ENCODE measurements around the gene MZT2B. TPM values are rescaled to one million over a fixed set of nuclear protein-coding genes. Genes with fewer than 3 reads are reported as not detected.
"Not testable (repeated sequence)": the region's sequence is repeated elsewhere in the genome, so short reads cannot be mapped to it uniquely, and the experiment has no call there.

MZT2B gene
- polyA plus RNA-seq, 3 donors, result 28.8 to 66.8 (median 64.9) TPM

- H3K36me3 ChIP-seq (replicated peaks in 1 of 2; ENCODE audit: control insufficient read depth in 1 of 2, insufficient read depth in 2 of 2, low read length in 2 of 2); H3K79me2 ChIP-seq (ENCODE audit: insufficient read depth, low read length); H3K27ac ChIP-seq (ENCODE audit: low read depth in 1 of 2, low read length in 2 of 2); H3K4me3 ChIP-seq (replicated peaks in 1 of 3; ENCODE audit: low read depth in 2 of 3, low read length in 3 of 3); H3K27ac Mint-ChIP-seq; intact Hi-C loops (cut with micrococcal nuclease); H3K4me1 ChIP-seq (ENCODE audit: control insufficient read depth in 1 of 2, insufficient read depth in 2 of 2, low read length in 2 of 2); H3K9ac ChIP-seq (ENCODE audit: insufficient read depth, low read length, poor library complexity, severe bottlenecking); H3K9me3 ChIP-seq (replicated peaks in 1 of 2; ENCODE audit: control insufficient read depth in 1 of 2, insufficient read depth in 1 of 2, low read length in 2 of 2); H3K4me2 ChIP-seq (replicated peaks; ENCODE audit: extremely low read depth, low read length, poor library complexity, severe bottlenecking); H2AFZ ChIP-seq (ENCODE audit: insufficient read depth, low read depth, low read length, poor library complexity, severe bottlenecking); H3K36me3 Mint-ChIP-seq; DNase-seq; H4K20me1 ChIP-seq (ENCODE audit: insufficient read depth, low read length): not testable (repeated sequence)
- peaks cover 0 to 11% (median 6%) of the 10 kb centered on the region in 7 donors for H3K9me3 Mint-ChIP-seq
- peaks cover 12% of the 10 kb centered on the region for H3K4me1 Mint-ChIP-seq
- 89% methylated on average over 6 of the region's 13 CpGs for WGBS (ENCODE audit: insufficient coverage)
- H3K27me3 ChIP-seq (ENCODE audit: control insufficient read depth in 2 of 2, insufficient read depth in 2 of 2, low read length in 2 of 2), result peaks cover 12 to 31% of the 10 kb centered on the region in 2 donors
- peaks cover 39 to 51% (median 43%) of the 10 kb centered on the region in 3 donors for H3K27me3 Mint-ChIP-seq (ENCODE audit: low read depth in 3 of 3)
- peak overlapping the region in 1 of 2 donors; percentile 75 for H3K4me3 Mint-ChIP-seq
Measured at GRCh38 chr2:130142396-130143265, 39.4 kb upstream of the MZT2B start.

GRCh38 chr2:130143266-130144039 is 38.6 kb upstream of the MZT2B start:
- WGBS (ENCODE audit: insufficient coverage), result 78% methylated on average over 10 of the region's 28 CpGs
- H3K4me1 ChIP-seq (ENCODE audit: control insufficient read depth in 1 of 2, insufficient read depth in 2 of 2, low read length in 2 of 2); H2AFZ ChIP-seq (ENCODE audit: insufficient read depth, low read depth, low read length, poor library complexity, severe bottlenecking); H3K79me2 ChIP-seq (ENCODE audit: insufficient read depth, low read length); H3K4me2 ChIP-seq (replicated peaks; ENCODE audit: extremely low read depth, low read length, poor library complexity, severe bottlenecking); H3K9me3 ChIP-seq (replicated peaks in 1 of 2; ENCODE audit: control insufficient read depth in 1 of 2, insufficient read depth in 1 of 2, low read length in 2 of 2); H3K36me3 ChIP-seq (replicated peaks in 1 of 2; ENCODE audit: control insufficient read depth in 1 of 2, insufficient read depth in 2 of 2, low read length in 2 of 2); H4K20me1 ChIP-seq (ENCODE audit: insufficient read depth, low read length); H3K36me3 Mint-ChIP-seq; H3K4me3 ChIP-seq (replicated peaks in 1 of 3; ENCODE audit: low read depth in 2 of 3, low read length in 3 of 3); H3K27ac ChIP-seq (ENCODE audit: low read depth in 1 of 2, low read length in 2 of 2); DNase-seq; intact Hi-C loops (cut with micrococcal nuclease); H3K9ac ChIP-seq (ENCODE audit: insufficient read depth, low read length, poor library complexity, severe bottlenecking): not testable (repeated sequence)
- peak overlapping the region in 1 of 7 donors; percentile 37 for H3K27ac Mint-ChIP-seq
- H3K4me1 Mint-ChIP-seq, result peaks cover 12% of the 10 kb centered on the region
- peaks cover 40 to 51% (median 45%) of the 10 kb centered on the region in 3 donors for H3K27me3 Mint-ChIP-seq (ENCODE audit: low read depth in 3 of 3)
- peaks cover 0 to 11% (median 6%) of the 10 kb centered on the region in 7 donors for H3K9me3 Mint-ChIP-seq
- H3K4me3 Mint-ChIP-seq, result peak overlapping the region; percentile 65 to 81
- peaks cover 12 to 31% of the 10 kb centered on the region in 2 donors for H3K27me3 ChIP-seq (ENCODE audit: control insufficient read depth in 2 of 2, insufficient read depth in 2 of 2, low read length in 2 of 2)

- WGBS (ENCODE audit: insufficient coverage), result 28% methylated on average over 12 of the region's 30 CpGs
- not testable (repeated sequence) for H3K9me3 ChIP-seq (replicated peaks in 1 of 2; ENCODE audit: control insufficient read depth in 1 of 2, insufficient read depth in 1 of 2, low read length in 2 of 2)
- H3K27ac Mint-ChIP-seq, result peak within 1 kb of the TSS in 1 of 7 donors; percentile 20
Measured at GRCh38 chr2:130145006-130145414, 37.1 kb upstream of the MZT2B start, which contains the start of gene CCDC74B. CCDC74B (minus strand) TSS chr2:130145112; CDS start chr2:130144996, 116 bp downstream.

GRCh38 chr2:130148515-130148914 is 33.5 kb upstream of the MZT2B start:
- DNase-seq; H3K4me3 ChIP-seq (replicated peaks in 1 of 3; ENCODE audit: low read depth in 2 of 3, low read length in 3 of 3); H3K4me3 Mint-ChIP-seq; H3K27ac ChIP-seq (ENCODE audit: low read depth in 1 of 2, low read length in 2 of 2); H2AFZ ChIP-seq (ENCODE audit: insufficient read depth, low read depth, low read length, poor library complexity, severe bottlenecking); H3K4me1 ChIP-seq (ENCODE audit: control insufficient read depth in 1 of 2, insufficient read depth in 2 of 2, low read length in 2 of 2); H4K20me1 ChIP-seq (ENCODE audit: insufficient read depth, low read length); H3K79me2 ChIP-seq (ENCODE audit: insufficient read depth, low read length); H3K27ac Mint-ChIP-seq; H3K9me3 ChIP-seq (replicated peaks in 1 of 2; ENCODE audit: control insufficient read depth in 1 of 2, insufficient read depth in 1 of 2, low read length in 2 of 2); intact Hi-C loops (cut with micrococcal nuclease); H3K4me2 ChIP-seq (replicated peaks; ENCODE audit: extremely low read depth, low read length, poor library complexity, severe bottlenecking); H3K9ac ChIP-seq (ENCODE audit: insufficient read depth, low read length, poor library complexity, severe bottlenecking); H3K9me3 Mint-ChIP-seq: not testable (repeated sequence)
- H3K4me1 Mint-ChIP-seq, result peaks cover 12% of the 10 kb centered on the region
- H3K36me3 ChIP-seq (replicated peaks in 1 of 2; ENCODE audit: control insufficient read depth in 1 of 2, insufficient read depth in 2 of 2, low read length in 2 of 2), result peaks cover 14 to 18% of the 10 kb centered on the region in 2 donors
- peaks cover 8 to 25% of the 10 kb centered on the region in 2 donors for H3K36me3 Mint-ChIP-seq
- WGBS (ENCODE audit: insufficient coverage), result no CpG with 5 or more reads among the region's 6 CpGs
- peaks cover 36 to 38% (median 37%) of the 10 kb centered on the region in 3 donors for H3K27me3 Mint-ChIP-seq (ENCODE audit: low read depth in 3 of 3)
- peaks cover 9 to 23% of the 10 kb centered on the region in 2 donors for H3K27me3 ChIP-seq (ENCODE audit: control insufficient read depth in 2 of 2, insufficient read depth in 2 of 2, low read length in 2 of 2)

More at GRCh38 chr2:130145006-130145414, 37.1 kb upstream of the MZT2B start, which contains the start of gene CCDC74B:
- intact Hi-C loops (cut with micrococcal nuclease); DNase-seq; H3K79me2 ChIP-seq (ENCODE audit: insufficient read depth, low read length); H3K36me3 ChIP-seq (replicated peaks in 1 of 2; ENCODE audit: control insufficient read depth in 1 of 2, insufficient read depth in 2 of 2, low read length in 2 of 2); H3K36me3 Mint-ChIP-seq; H2AFZ ChIP-seq (ENCODE audit: insufficient read depth, low read depth, low read length, poor library complexity, severe bottlenecking); H3K9ac ChIP-seq (ENCODE audit: insufficient read depth, low read length, poor library complexity, severe bottlenecking); H3K27ac ChIP-seq (ENCODE audit: low read depth in 1 of 2, low read length in 2 of 2); H4K20me1 ChIP-seq (ENCODE audit: insufficient read depth, low read length); H3K4me1 ChIP-seq (ENCODE audit: control insufficient read depth in 1 of 2, insufficient read depth in 2 of 2, low read length in 2 of 2): not testable (repeated sequence)
- Histone ChIP-seq H3K4me2 (replicated peaks; ENCODE audit: extremely low read depth, low read length, poor library complexity, severe bottlenecking) (peak within 1 kb of the TSS; percentile 19), H3K4me3 (replicated peaks in 1 of 3; ENCODE audit: low read depth in 2 of 3, low read length in 3 of 3) (peak within 1 kb of the TSS in 1 of 3 experiments; percentile 20), H3K27me3 (ENCODE audit: control insufficient read depth in 2 of 2, insufficient read depth in 2 of 2, low read length in 2 of 2) (peaks cover 12 to 31% of the 10 kb centered on the region in 2 donors)
- Mint-ChIP-seq H3K9me3 (peaks cover 0 to 11% (median 6%) of the 10 kb centered on the region in 7 donors), H3K4me1 (peaks cover 12% of the 10 kb centered on the region), H3K27me3 (ENCODE audit: low read depth in 3 of 3) (peaks cover 43 to 51% (median 46%) of the 10 kb centered on the region in 3 donors), H3K4me3 (peak within 1 kb of the TSS; percentile 65 to 88)

All from CD14-positive monocyte (primary cell).